Fibroblast of lung (primary cell): ENCODE data around the gene KRT78.

Experiments used
- EZH2 ChIP-seq: IDR thresholded peaks from 2 replicates; pipeline ENCODE4 v1.5.1; 2012; ENCODE audit warnings: low read length, control low read depth, mild to moderate bottlenecking; ENCODE audit errors: missing control alignments
- TF ChIP-seq, protein P1 (sequence below), 2 donors: IDR thresholded peaks in 1 of 2; conservative IDR thresholded peaks in 1 of 2; 1 replicate in 1 of 2; 2 replicates in 1 of 2; pipeline ENCODE4 v1.5.1; 2011 to 2012; ENCODE audit warnings: low read length in 2 of 2, control low read depth in 1 of 2, inconsistent platforms in 1 of 2, low read depth in 1 of 2, mild to moderate bottlenecking in 1 of 2

DNA sequence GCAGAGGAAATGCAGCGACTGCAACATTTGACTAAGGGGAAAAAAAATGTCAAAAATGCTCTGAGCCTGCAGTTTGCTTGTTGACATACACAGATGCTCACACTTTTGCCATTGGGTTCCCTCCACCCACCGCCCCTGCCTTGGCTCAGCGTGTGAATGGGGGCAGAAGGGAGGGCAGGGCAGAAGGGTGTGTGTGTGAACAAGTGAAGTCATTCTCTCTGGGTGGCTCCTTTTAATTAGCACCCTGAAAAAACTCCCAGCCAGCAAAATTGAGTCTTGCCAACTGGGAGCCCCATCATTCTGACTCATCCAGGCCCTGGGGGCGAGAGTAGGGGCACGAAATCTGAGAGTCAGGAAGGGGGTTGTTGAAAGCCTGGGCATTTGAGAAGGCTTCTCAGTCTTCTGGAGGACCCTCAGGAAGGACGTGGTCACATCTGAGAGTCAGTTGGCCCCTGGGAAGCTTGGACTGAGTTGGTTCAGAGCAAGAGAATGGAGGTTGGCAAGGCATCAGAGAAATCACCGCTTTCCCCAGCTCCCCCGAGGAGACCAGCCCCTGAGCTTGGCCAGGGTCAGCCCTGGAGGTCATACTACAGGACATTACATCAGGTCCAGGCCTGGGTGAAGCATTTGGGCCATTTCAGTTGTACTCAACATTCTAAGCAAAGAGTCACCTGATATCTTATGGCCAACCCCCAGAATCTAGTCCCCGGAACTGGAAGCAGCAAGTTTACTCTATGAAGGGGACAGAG is 22.7 kb upstream of the KRT78 start:
- TF ChIP-seq, protein P1, sequence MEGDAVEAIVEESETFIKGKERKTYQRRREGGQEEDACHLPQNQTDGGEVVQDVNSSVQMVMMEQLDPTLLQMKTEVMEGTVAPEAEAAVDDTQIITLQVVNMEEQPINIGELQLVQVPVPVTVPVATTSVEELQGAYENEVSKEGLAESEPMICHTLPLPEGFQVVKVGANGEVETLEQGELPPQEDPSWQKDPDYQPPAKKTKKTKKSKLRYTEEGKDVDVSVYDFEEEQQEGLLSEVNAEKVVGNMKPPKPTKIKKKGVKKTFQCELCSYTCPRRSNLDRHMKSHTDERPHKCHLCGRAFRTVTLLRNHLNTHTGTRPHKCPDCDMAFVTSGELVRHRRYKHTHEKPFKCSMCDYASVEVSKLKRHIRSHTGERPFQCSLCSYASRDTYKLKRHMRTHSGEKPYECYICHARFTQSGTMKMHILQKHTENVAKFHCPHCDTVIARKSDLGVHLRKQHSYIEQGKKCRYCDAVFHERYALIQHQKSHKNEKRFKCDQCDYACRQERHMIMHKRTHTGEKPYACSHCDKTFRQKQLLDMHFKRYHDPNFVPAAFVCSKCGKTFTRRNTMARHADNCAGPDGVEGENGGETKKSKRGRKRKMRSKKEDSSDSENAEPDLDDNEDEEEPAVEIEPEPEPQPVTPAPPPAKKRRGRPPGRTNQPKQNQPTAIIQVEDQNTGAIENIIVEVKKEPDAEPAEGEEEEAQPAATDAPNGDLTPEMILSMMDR (conservative IDR thresholded peaks at IDR 0.05 in 1 of 2, IDR thresholded peaks at IDR 0.05 in 1 of 2; ENCODE audit: low read depth in 1 of 2, low read length in 2 of 2): no peak
- TF ChIP-seq EZH2: no peak
